ENCODE measurements around the gene MINAR1.

MINAR1 gene

GRCh38 chr15:79463781-79464270, 31.7 kb downstream of the MINAR1 start:
- no peak for DNase-seq (ENCODE audit: low read depth in 2 of 2)

- no peak for DNase-seq (ENCODE audit: low read depth in 2 of 2)
These were observed 34.4 kb downstream of the MINAR1 start for GRCh38 chr15:79466488-79466887.

- no peak for DNase-seq (ENCODE audit: low read depth in 2 of 2)
These were observed 35.9 kb downstream of the MINAR1 start for GRCh38 chr15:79467865-79468586.

- no peak for DNase-seq (ENCODE audit: low read depth in 2 of 2)
These were observed 40.3 kb downstream of the MINAR1 start for GRCh38 chr15:79472446-79472845.

GRCh38 chr15:79474252-79474651, 42.1 kb downstream of the MINAR1 start:
- DNase-seq (ENCODE audit: low read depth in 2 of 2), result no peak

- no peak for DNase-seq (ENCODE audit: low read depth in 2 of 2)
These were observed 43.2 kb downstream of the MINAR1 start for GRCh38 chr15:79475306-79475705.

GRCh38 chr15:79478108-79478507, 46.0 kb downstream of the MINAR1 start:
- no peak for DNase-seq (ENCODE audit: low read depth in 2 of 2)

- DNase-seq (ENCODE audit: low read depth in 2 of 2), result no peak
These were observed 47.5 kb downstream of the MINAR1 start for GRCh38 chr15:79479616-79480015.

- DNase-seq (ENCODE audit: low read depth in 2 of 2), result no peak
These were observed 49.7 kb downstream of the MINAR1 start for GRCh38 chr15:79481793-79482192.
